Measurements from ENCODE around the gene STK10. TPM values are rescaled to one million over a fixed set of nuclear protein-coding genes. Genes with fewer than 3 reads are reported as not detected.

Gene STK10
- total and polyA plus RNA-seq, 9 of the 15 experiments (the other 6 are each of a cell fraction or from before 2014, with no cell fraction given), result 0.30 to 6.7 (median 2.4) TPM

GRCh38 chr5:172185096-172185461 lies 2.9 kb downstream of the STK10 start:
- Histone ChIP-seq H3K27ac (ENCODE audit: extremely low read depth, low read depth, low read length) (no peak overlapping the region), H3K27me3 (ENCODE audit: control insufficient read depth in 2 of 2, insufficient read depth in 2 of 2, low read length in 2 of 2) (no peaks in the 10 kb centered on the region), H3K36me3 (ENCODE audit: control insufficient read depth, insufficient read depth, low read length) (no peaks in the 10 kb centered on the region), H3K9me1 (ENCODE audit: control insufficient read depth, insufficient read depth, low read length) (no peaks in the 10 kb centered on the region), H4K20me1 (replicated peaks; ENCODE audit: control insufficient read depth, insufficient read depth, low read length) (0 out of 2 replicates have a peak, but pooled peaks cover 3% of the 10 kb centered on the region), H3K4me2 (ENCODE audit: insufficient read depth, low read length) (no peak overlapping the region), H3K9ac (ENCODE audit: insufficient read depth in 1 of 2, low read depth in 2 of 2, low read length in 2 of 2) (no peak overlapping the region), H2AFZ (ENCODE audit: low read depth, low read length) (no peak overlapping the region), H3K79me2 (ENCODE audit: control insufficient read depth, insufficient read depth, low read length) (no peaks in the 10 kb centered on the region), H3K4me1 (replicated peaks in 1 of 2; ENCODE audit: control insufficient read depth in 2 of 2, insufficient read depth in 2 of 2, low read length in 2 of 2) (peaks cover 7 to 19% of the 10 kb centered on the region in 2 experiments; a peak in 3 of 5 replicates), H3K9me3 (replicated peaks; ENCODE audit: control insufficient read depth, insufficient read depth, low read depth, low read length) (0 out of 2 replicates have a peak, but pooled peaks cover 2% of the 10 kb centered on the region), H3K4me3 (no peak overlapping the region)
- in situ Hi-C loops (cut with MboI), result loop anchor here (5.0 kb wide), 1 partner anchor 73 kb away; no protein-coding TSS in a partner anchor
- WGBS (ENCODE audit: insufficient coverage, low coverage, missing lambda C conversion rate), result 71% methylated on average over 9 of the region's 10 CpGs
- BruUV-seq (replicated peaks), result no TSS peak
- ATAC-seq, result no peak
- POLR2A ChIA-PET, result interaction anchor here (0.6 kb wide), 1 partner anchor 12 kb away, joined by 3 read pairs; no protein-coding TSS in a partner anchor
- CTCF ChIA-PET (ENCODE audit: low intra/inter-chr PET ratio), result no interaction called here
- intact Hi-C loops (cut with micrococcal nuclease), result loop anchor here (5.0 kb wide), 2 partner anchors 43 to 128 kb away; no protein-coding TSS in a partner anchor
- no peak for TF ChIP-seq ADNP (tag; IDR thresholded peaks at IDR 0.05)
- TF ChIP-seq NFRKB (IDR thresholded peaks at IDR 0.05; ENCODE audit: low read depth), result no peak
- TF ChIP-seq ELF1 (tag; IDR thresholded peaks at IDR 0.05), result no peak
- no peak for TF ChIP-seq ZNF184 (CRISPR knock-in tag; IDR thresholded peaks at IDR 0.05)
- TF ChIP-seq TBL1XR1 (IDR thresholded peaks at IDR 0.05; ENCODE audit: low read length in 2 of 2), result no peak
- TF ChIP-seq KAT7 (CRISPR knock-in tag; IDR thresholded peaks at IDR 0.05; ENCODE audit: borderline replicate concordance), result no peak
- TF ChIP-seq PYGO2 (tag; IDR thresholded peaks at IDR 0.05), result no peak
- no peak for TF ChIP-seq SIN3A (IDR thresholded peaks at IDR 0.05; ENCODE audit: borderline replicate concordance in 2 of 2, control insufficient read depth in 1 of 2, low read depth in 2 of 2, low read length in 2 of 2)
- TF ChIP-seq OTX1 (CRISPR knock-in tag; IDR thresholded peaks at IDR 0.05), result no peak
- TF ChIP-seq ZNF696 (CRISPR knock-in tag; conservative IDR thresholded peaks at IDR 0.05), result no peak
- TF ChIP-seq HDAC3 (IDR thresholded peaks at IDR 0.05; ENCODE audit: borderline replicate concordance, partially characterized antibody), result no peak
- no peak for TF ChIP-seq SREBF1 (IDR thresholded peaks at IDR 0.05; ENCODE audit: borderline replicate concordance, low read depth, low read length)
- TF ChIP-seq IRF9 (tag; IDR thresholded peaks at IDR 0.05), result no peak
- no peak for TF ChIP-seq ZNF644 (tag; IDR thresholded peaks at IDR 0.05; ENCODE audit: low read depth)
- no peak for TF ChIP-seq NBN (IDR thresholded peaks at IDR 0.05; ENCODE audit: low read depth)
- no peak for TF ChIP-seq TAF15 (IDR thresholded peaks at IDR 0.05; ENCODE audit: low read depth, low read length)
- no peak for TF ChIP-seq NFE2 (IDR thresholded peaks at IDR 0.05; ENCODE audit: low read depth)
- TF ChIP-seq ATF4 (CRISPR knock-in tag; IDR thresholded peaks at IDR 0.05), result no peak
- TF ChIP-seq RBM34 (IDR thresholded peaks at IDR 0.05; ENCODE audit: borderline replicate concordance, insufficient read depth, low read length), result no peak
- no peak for FAIRE-seq
- DNase-seq (ENCODE audit: extremely low read depth in 1 of 4, low spot score in 3 of 4), result no peak
